A549 (cell line): ENCODE measurements around the gene CELF2. TPM values are rescaled to one million over a fixed set of nuclear protein-coding genes. Genes with fewer than 3 reads are reported as not detected.

Experiments used
- ATAC-seq, 2 experiments: fragments of 200-7000 bp in 1 of 2; fragments of >200 bp in 1 of 2; cut with Nextera tagmentation in 1 of 2; cut with Tn5 transposase in 1 of 2; 3 replicates each; pipeline versions ENCODE4 v1.8.0 to v1.9.1; 2018 to 2020; ENCODE audit warnings: mild to moderate bottlenecking in 1 of 2, moderate library complexity in 1 of 2
- CTCF ChIA-PET: fragments of 300-600 bp; sonication (Branson Sonifier 250); formaldehyde crosslinking; extraction: SDS; loops from one replicate; lab custom pipeline; 2021; ENCODE audit warnings: antibody characterized with exemption, inconsistent platforms; lab: Yijun Ruan, JAX
- POLR2A ChIA-PET: fragments of 350-600 bp; formaldehyde crosslinking; extraction: SDS; loops from one replicate; lab custom pipeline; 2021; ENCODE audit warnings: antibody characterized with exemption, inconsistent platforms; lab: Yijun Ruan, JAX
- DNase-seq, 2 experiments: peaks; one replicate each; pipeline versions ENCODE4 v3.0.0 to v3.0.0-alpha.2; 2011 to 2016; ENCODE audit warnings: low read depth in 1 of 2, low spot score in 1 of 2
- FAIRE-seq: peaks from 2 replicates; lab custom pipeline; 2011; peaks lifted over from hg19 to GRCh38; lab: Jason Lieb, UNC
- H3K27ac ChIP-seq, 2 experiments: fragments of >200 bp; sonication (Bioruptor Twin); formaldehyde crosslinking; 3 replicates each; pipeline ENCODE4 v1.5.1; 2016 to 2017
- H3K4me1 ChIP-seq: fragments of >200 bp; sonication (Bioruptor Twin); formaldehyde crosslinking; 3 replicates; pipeline ENCODE4 v1.6.1; 2016
- H3K4me2 ChIP-seq: fragments of >200 bp; sonication (Bioruptor Twin); formaldehyde crosslinking; 3 replicates; pipeline ENCODE4 v1.6.1; 2016
- H3K4me3 ChIP-seq: fragments of >200 bp; sonication (Bioruptor Twin); formaldehyde crosslinking; 3 replicates; pipeline ENCODE4 v1.5.1; 2016
- H3K9me3 ChIP-seq: fragments of >200 bp; sonication (Bioruptor Twin); formaldehyde crosslinking; 3 replicates; pipeline ENCODE4 v1.6.1; 2016
- ELK1 ChIP-seq: fragments of 150-350 bp; IDR thresholded peaks from 2 replicates; pipeline ENCODE4 v1.6.1; 2014; ENCODE audit warnings: low read depth, mild to moderate bottlenecking, low read length
- ESRRA ChIP-seq: fragments of 150-350 bp; IDR thresholded peaks from 2 replicates; pipeline ENCODE4 v1.6.1; 2014; ENCODE audit warnings: mild to moderate bottlenecking, low read length, borderline replicate concordance
- FOSB ChIP-seq: fragments of 250-450 bp; sonication (Bioruptor Pico); IDR thresholded peaks from 2 replicates; pipeline ENCODE4 v1.5.0; 2020; ENCODE audit warnings: mild to moderate bottlenecking, moderate library complexity
- FOSL2 ChIP-seq, 2 experiments: fragments of 450-650 bp in 1 of 2; fragments of >200 bp in 1 of 2; sonication (Bioruptor Twin) in 1 of 2; formaldehyde crosslinking; IDR thresholded peaks; 2 replicates each; pipeline versions ENCODE4 v1.5.0 to v1.6.1; 2016 to 2020; ENCODE audit warnings: mild to moderate bottlenecking in 1 of 2, moderate library complexity in 1 of 2
- FOXS1 ChIP-seq: fragments of 250-450 bp; sonication (Bioruptor Pico); IDR thresholded peaks from 2 replicates; pipeline ENCODE4 v1.5.0; 2020; ENCODE audit warnings: mild to moderate bottlenecking, moderate library complexity
- HES2 ChIP-seq: fragments of >200 bp; sonication (Bioruptor Twin); formaldehyde crosslinking; IDR thresholded peaks from 2 replicates; pipeline ENCODE4 v1.6.1; 2016
- HMGXB4 ChIP-seq: fragments of 250-450 bp; sonication (Bioruptor Pico); IDR thresholded peaks from 2 replicates; pipeline ENCODE4 v1.5.0; 2021; ENCODE audit warnings: mild to moderate bottlenecking, moderate library complexity, borderline replicate concordance
- HOXA7 ChIP-seq: fragments of 250-450 bp; sonication (Bioruptor Pico); IDR thresholded peaks from 2 replicates; pipeline ENCODE4 v1.5.0; 2020; ENCODE audit warnings: mild to moderate bottlenecking, moderate library complexity
- HOXB5 ChIP-seq: fragments of 250-450 bp; sonication (Bioruptor Pico); IDR thresholded peaks from 2 replicates; pipeline ENCODE4 v1.5.0; 2020; ENCODE audit warnings: mild to moderate bottlenecking, moderate library complexity
- JUN ChIP-seq, 2 experiments: fragments of >200 bp; sonication (Bioruptor Twin); formaldehyde crosslinking; IDR thresholded peaks; 2 replicates in 1 of 2; 3 replicates in 1 of 2; pipeline ENCODE4 v1.6.1; 2016 to 2017
- KDM5A ChIP-seq: fragments of 200-600 bp; sonication (generic); IDR thresholded peaks from 2 replicates; pipeline ENCODE4 v1.6.1; 2016; ENCODE audit warnings: antibody characterized with exemption, mild to moderate bottlenecking
- MAX ChIP-seq: IDR thresholded peaks from 2 replicates; pipeline ENCODE4 v1.6.1; 2012
- NR3C1 ChIP-seq: fragments of >200 bp; sonication (Bioruptor Twin); formaldehyde crosslinking; IDR thresholded peaks from 3 replicates; pipeline ENCODE4 v1.6.1; 2017
- RCOR1 ChIP-seq: fragments of 150-350 bp; IDR thresholded peaks from 2 replicates; pipeline ENCODE4 v1.6.1; 2014; ENCODE audit warnings: antibody characterized with exemption, low read length, low read depth
- REST ChIP-seq: fragments of 200-600 bp; sonication (generic); IDR thresholded peaks from 2 replicates; pipeline ENCODE4 v1.6.1; 2016; ENCODE audit warnings: antibody characterized with exemption, mild to moderate bottlenecking, moderate library complexity
- SMC3 ChIP-seq: fragments of >200 bp; sonication (Bioruptor Twin); formaldehyde crosslinking; IDR thresholded peaks from 3 replicates; pipeline ENCODE4 v1.6.1; 2018; ENCODE audit warnings: inconsistent platforms
- SREBF2 ChIP-seq: fragments of 450-650 bp; IDR thresholded peaks from 2 replicates; pipeline ENCODE4 v1.6.1; 2014; ENCODE audit warnings: mild to moderate bottlenecking, moderate library complexity
- TFCP2L1 ChIP-seq: fragments of 250-450 bp; sonication (Bioruptor Pico); IDR thresholded peaks from 2 replicates; pipeline ENCODE4 v1.5.0; 2021; ENCODE audit warnings: mild to moderate bottlenecking
- ZNF302 ChIP-seq: fragments of 250-450 bp; sonication (Bioruptor Pico); IDR thresholded peaks from 2 replicates; pipeline ENCODE4 v1.9.0; 2021; ENCODE audit warnings: inconsistent platforms, mild to moderate bottlenecking, moderate library complexity
- WGBS: methylation state at CpG from one replicate; pipeline ENCODE4 v1.1.6; 2017; ENCODE audit errors: missing lambda C conversion rate; 5-methylcytosine and 5-hydroxymethylcytosine counted together
- polyA plus RNA-seq, 4 experiments: library from polyadenylated mRNA; depleted of rRNA in 3 of 4; stranded (reverse); fragments of >200 nt; fragmentation: RNase III in 1 of 4; extraction: RNeasy Plus Mini Kit Qiagen cat#74134 plus additional on column Dnase treatment in 1 of 4; gene quantifications; 2 replicates in 3 of 4; 3 replicates in 1 of 4; pipeline ENCODE4 v1.2.3, GENCODE V29; 2011 to 2017

The CELF2 gene
- polyA plus RNA-seq, 2 of the 4 experiments (the other 2 are of a cell fraction) = 0.01 to 0.03 TPM

- H3K9me3 ChIP-seq = no peaks in the 10 kb centered on the region
- POLR2A ChIA-PET = no interaction called here
- ATAC-seq (no peak), DNase-seq (no peak), FAIRE-seq (no peak)
- CTCF ChIA-PET = no interaction called here
- H3K4me3 ChIP-seq = no peak overlapping the region
- no peak overlapping the region for H3K27ac ChIP-seq
- no peaks in the 10 kb centered on the region for H3K4me1 ChIP-seq
- no peak for TF ChIP-seq HMGXB4 (CRISPR knock-in tag)
- no peak for TF ChIP-seq ZNF302
- TF ChIP-seq TFCP2L1 (CRISPR knock-in tag) = no peak
- no peak for TF ChIP-seq FOSL2 (IDR thresholded peaks at IDR 0.05)
- TF ChIP-seq FOSL2 (CRISPR knock-in tag; IDR thresholded peaks at IDR 0.05) = no peak
- TF ChIP-seq KDM5A = no peak
- TF ChIP-seq ESRRA = no peak
- no peak for TF ChIP-seq NR3C1
- TF ChIP-seq HOXB5 (CRISPR knock-in tag) = no peak
- no peak for TF ChIP-seq FOXS1 (CRISPR knock-in tag)
- TF ChIP-seq REST = no peak
- no peak for TF ChIP-seq JUN (IDR thresholded peaks at IDR 0.05)
- TF ChIP-seq MAX = no peak
- TF ChIP-seq HES2 = no peak
- no peak for TF ChIP-seq RCOR1
- no peak for TF ChIP-seq ELK1
- H3K4me2 ChIP-seq = no peak overlapping the region
- 11% methylated on average over 5 of the region's 5 CpGs for WGBS
Observed at GRCh38 chr10:11108356-11108755, 90.7 kb downstream of the CELF2 start.

GRCh38 chr10:11109590-11109989, 91.9 kb downstream of the CELF2 start:
- POLR2A ChIA-PET = no interaction called here
- Histone ChIP-seq H3K4me1 (no peaks in the 10 kb centered on the region), H3K4me2 (no peak overlapping the region), H3K9me3 (no peaks in the 10 kb centered on the region), H3K27ac (no peak overlapping the region), H3K4me3 (no peak overlapping the region)
- no peak for FAIRE-seq
- no peak for ATAC-seq
- no peak for TF ChIP-seq SMC3
- TF ChIP-seq SREBF2 = no peak
- no peak for TF ChIP-seq JUN (IDR thresholded peaks at IDR 0.05)
- TF ChIP-seq KDM5A = no peak
- TF ChIP-seq FOSB (CRISPR knock-in tag) = no peak
- no peak for TF ChIP-seq HOXA7 (CRISPR knock-in tag)
- TF ChIP-seq FOXS1 (CRISPR knock-in tag) = no peak
- DNase-seq = no peak
- WGBS = 18% methylated on average over 6 of the region's 6 CpGs
- CTCF ChIA-PET = no interaction called here
